GM12865 (cell line): Measurements from ENCODE around the gene YPEL5.

Experiments used
- DNase-seq: peaks from one replicate; pipeline ENCODE4 v3.0.0; 2010; ENCODE audit warnings: low read depth
- H3K4me3 ChIP-seq: 2 replicates; pipeline ENCODE4 v1.5.1; 2011; ENCODE audit warnings: mild to moderate bottlenecking, low read depth, low read length, control low read depth
- TF ChIP-seq, protein P1 (sequence below): IDR thresholded peaks from 2 replicates; pipeline ENCODE4 v1.5.1; 2011; ENCODE audit warnings: low read length, control low read depth, low read depth, inconsistent platforms; ENCODE audit not compliant: insufficient read depth; ENCODE audit errors: missing control alignments

The YPEL5 gene

DNA sequence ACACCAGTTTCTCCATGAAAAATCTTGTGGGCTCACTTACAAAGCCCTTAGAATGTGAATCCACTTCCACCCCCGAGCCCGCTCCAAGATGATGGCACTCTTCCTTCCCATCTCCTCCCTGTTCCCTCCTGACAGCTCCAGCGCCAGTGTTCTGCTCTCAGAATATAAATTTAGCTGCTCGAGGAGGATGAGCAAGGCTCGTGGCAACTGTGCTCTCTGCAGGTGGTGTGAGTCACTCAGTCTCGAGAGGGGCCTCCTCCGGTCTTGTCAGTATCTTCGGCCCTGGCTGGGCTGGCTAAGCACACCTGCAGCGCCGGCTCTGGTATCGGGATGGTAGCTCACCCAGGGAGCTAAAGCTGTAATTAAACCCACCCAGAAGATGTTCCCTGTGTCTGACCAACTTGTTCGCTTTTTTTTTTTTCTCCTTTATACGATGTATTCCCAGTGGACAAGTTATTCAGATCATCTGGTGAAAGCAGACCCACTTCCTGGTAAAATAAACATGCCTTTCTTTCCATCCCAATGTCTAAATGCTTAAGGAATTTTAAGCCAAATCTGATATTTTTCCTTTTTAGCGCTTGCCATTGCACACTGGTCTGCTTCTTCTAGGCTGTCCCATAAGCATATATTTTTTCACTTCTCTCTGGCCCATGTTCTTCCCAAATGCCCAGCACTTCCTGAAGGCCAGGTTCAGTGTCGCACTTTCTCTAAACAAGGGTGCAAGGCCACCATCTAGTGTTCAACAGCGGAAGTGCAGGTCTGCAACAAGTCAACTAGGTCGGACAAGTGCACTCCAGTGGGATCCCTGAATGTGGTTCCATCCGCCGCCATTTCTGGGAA, 31.4 kb upstream of the YPEL5 start:
- H3K4me3 ChIP-seq: no peak overlapping the region
- TF ChIP-seq, protein P1, sequence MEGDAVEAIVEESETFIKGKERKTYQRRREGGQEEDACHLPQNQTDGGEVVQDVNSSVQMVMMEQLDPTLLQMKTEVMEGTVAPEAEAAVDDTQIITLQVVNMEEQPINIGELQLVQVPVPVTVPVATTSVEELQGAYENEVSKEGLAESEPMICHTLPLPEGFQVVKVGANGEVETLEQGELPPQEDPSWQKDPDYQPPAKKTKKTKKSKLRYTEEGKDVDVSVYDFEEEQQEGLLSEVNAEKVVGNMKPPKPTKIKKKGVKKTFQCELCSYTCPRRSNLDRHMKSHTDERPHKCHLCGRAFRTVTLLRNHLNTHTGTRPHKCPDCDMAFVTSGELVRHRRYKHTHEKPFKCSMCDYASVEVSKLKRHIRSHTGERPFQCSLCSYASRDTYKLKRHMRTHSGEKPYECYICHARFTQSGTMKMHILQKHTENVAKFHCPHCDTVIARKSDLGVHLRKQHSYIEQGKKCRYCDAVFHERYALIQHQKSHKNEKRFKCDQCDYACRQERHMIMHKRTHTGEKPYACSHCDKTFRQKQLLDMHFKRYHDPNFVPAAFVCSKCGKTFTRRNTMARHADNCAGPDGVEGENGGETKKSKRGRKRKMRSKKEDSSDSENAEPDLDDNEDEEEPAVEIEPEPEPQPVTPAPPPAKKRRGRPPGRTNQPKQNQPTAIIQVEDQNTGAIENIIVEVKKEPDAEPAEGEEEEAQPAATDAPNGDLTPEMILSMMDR: peak; percentile 89
- DNase-seq: peak; percentile 72

DNA sequence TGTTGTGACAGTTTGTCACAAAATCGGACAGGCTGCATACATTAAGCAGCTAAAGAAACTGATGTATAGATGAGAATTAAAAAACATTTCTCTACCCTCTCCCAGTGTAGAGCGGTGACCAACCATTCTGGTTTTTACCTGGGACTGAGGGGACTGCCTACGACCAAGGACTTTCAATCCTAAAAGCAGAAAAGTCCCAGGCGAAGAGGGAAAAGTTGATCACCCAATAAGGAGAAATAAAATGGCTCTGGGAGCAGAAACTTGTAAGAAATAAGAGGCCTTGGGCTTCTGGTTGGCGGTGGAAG, 30.9 kb upstream of the YPEL5 start:
- DNase-seq: no peak
- TF ChIP-seq, protein P1: no peak
- H3K4me3 ChIP-seq: no peak overlapping the region

DNA sequence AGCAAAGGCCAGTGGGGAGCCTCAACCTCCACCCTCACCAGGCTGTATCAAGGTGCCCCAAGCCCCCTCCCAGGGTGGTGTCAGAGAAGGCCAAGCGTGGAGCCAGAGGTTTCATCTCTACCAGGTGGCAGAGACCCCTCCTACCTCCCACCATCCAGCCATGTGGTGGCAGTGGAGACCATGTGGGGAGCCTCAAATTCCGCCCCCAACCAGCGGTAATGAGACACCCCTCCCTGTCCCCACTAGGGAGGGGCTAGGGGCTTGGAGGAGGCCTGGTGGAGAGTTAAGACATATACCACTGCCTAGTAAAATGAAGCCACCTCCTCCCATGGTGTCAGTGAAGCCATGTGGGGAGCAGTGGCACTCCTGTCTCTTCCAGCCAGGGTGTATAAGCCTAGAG, 24.4 kb upstream of the YPEL5 start:
- DNase-seq: no peak
- TF ChIP-seq, protein P1: no peak

DNA sequence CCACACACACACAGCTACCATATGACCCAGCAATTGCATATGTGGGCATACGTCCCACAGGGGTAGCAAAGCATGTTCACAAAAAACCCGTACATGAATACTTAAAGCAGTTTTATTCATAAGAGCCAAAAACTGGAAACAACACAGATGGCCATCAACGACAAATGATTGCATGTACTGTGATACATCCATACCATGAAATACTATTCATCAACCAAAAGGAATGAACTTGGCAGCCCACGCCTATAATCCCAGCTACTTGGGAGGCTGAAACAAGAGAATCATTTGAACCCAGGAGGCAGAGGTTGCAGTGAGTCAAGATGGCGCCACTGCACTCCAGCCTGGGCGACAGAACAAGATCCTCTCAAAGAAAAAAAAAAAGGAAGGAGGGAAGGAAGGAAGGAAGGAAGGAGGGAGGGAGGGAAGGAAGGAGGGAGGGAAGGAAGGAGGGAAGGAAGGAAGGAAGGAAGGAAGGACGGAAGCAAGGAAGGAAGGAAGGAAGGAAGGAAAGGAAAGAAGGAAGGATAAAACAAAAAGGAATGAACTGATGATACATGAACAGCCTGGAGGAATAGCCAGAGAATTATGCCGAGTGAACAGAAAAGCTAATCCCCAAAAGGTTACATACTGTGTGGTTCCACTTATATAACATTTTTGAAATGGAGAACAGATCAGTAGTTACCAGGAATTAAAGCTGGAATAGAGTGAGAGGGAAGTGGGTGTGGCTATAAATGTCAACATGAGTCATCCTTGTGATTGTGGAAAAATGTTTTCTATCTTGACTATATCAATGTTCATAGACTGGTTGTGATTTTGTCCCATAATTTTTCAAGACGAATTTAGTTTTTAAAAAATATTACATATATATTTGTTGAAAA, 19.6 kb upstream of the YPEL5 start:
- H3K4me3 ChIP-seq: no peak overlapping the region
- DNase-seq: no peak
- TF ChIP-seq, protein P1: no peak

More for the DNA sequence above, 24.4 kb upstream of the YPEL5 start:
- no peak overlapping the region for H3K4me3 ChIP-seq

DNA sequence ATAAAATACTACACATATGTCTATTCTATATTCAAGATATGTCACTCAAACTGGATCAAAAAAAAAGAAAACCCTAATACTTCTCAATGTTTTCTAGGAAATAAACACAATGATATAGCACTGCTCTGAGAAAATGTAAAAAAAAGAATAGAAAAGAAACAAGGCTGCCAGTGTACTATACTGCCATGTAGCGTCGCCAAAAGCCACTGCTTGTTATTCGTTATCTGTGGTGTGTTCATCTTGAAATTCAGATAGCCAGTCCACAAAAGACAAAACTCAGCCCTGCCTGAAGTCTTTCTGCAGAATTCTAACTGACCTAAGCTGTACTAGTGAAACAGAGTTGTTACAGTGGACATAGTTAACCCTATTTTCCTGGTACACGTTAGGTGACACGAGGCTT, 12.2 kb upstream of the YPEL5 start:
- no peak overlapping the region for H3K4me3 ChIP-seq
- TF ChIP-seq, protein P1: no peak
- DNase-seq: no peak

DNA sequence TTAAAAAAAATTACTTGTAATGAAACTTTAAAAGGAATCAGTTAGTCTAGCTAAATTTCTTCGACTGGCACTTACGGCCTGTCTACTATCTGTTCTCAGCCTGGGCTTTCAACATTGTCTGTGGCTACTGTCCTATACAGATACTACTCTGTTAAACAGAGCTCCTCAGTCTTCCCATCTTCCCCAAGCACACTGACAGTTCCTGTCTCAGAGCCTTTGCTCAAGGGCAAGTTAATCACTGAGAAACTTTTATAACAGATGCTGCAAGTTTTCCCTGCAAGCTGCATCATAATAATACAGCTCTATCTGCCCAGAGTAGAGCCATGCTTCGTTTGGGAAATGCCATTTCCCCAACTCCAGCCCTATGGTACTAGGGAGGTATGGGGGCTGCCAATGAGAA, 11.3 kb upstream of the YPEL5 start:
- H3K4me3 ChIP-seq: no peak overlapping the region
- DNase-seq: no peak
- TF ChIP-seq, protein P1: no peak
